Bronchial epithelial cell (primary cell): ENCODE measurements around the gene DMBX1. TPM values are rescaled to one million over a fixed set of nuclear protein-coding genes. Genes with fewer than 3 reads are reported as not detected.

Experiments used
- DNase-seq: peaks from one replicate; pipeline ENCODE4 v3.0.0-alpha.2; 2010; ENCODE audit warnings: low read depth
- FAIRE-seq: peaks from 2 replicates; lab custom pipeline; 2011; peaks lifted over from hg19 to GRCh38; lab: Jason Lieb, UNC
- H3K27me3 ChIP-seq: 2 replicates; pipeline ENCODE4 v1.5.1; 2011; ENCODE audit warnings: low read length; ENCODE audit not compliant: control insufficient read depth, insufficient read depth
- H3K36me3 ChIP-seq: 2 replicates; pipeline ENCODE4 v1.5.1; 2011; ENCODE audit warnings: low read length; ENCODE audit not compliant: control insufficient read depth, insufficient read depth
- H3K4me3 ChIP-seq: 2 replicates; pipeline ENCODE4 v1.5.1; 2011; ENCODE audit warnings: mild to moderate bottlenecking, low read depth, low read length, control low read depth
- CTCF ChIP-seq: IDR thresholded peaks from 2 replicates; pipeline ENCODE4 v1.5.1; 2011; ENCODE audit warnings: mild to moderate bottlenecking, moderate library complexity, low read length, control low read depth, inconsistent platforms; ENCODE audit not compliant: insufficient read depth, severe bottlenecking
- total RNA-seq: library from RNA; depleted of rRNA; stranded (reverse); fragments of >200 nt; gene quantifications from 2 replicates; pipeline ENCODE4 v1.2.1, GENCODE V29; 2014

Gene DMBX1
- total RNA-seq, 1 donor from 2014 or later = not detected

GRCh38 chr1:46457178-46457577 lies 32.5 kb upstream of the DMBX1 start:
- Histone ChIP-seq H3K27me3 (peaks cover 9% of the 10 kb centered on the region), H3K36me3 (no peaks in the 10 kb centered on the region), H3K4me3 (no peak overlapping the region)
- TF ChIP-seq CTCF = no peak
- DNase-seq = no peak
- FAIRE-seq = no peak

- no peak for DNase-seq
- FAIRE-seq = no peak
- Histone ChIP-seq H3K27me3 (peaks cover 9% of the 10 kb centered on the region), H3K36me3 (no peaks in the 10 kb centered on the region), H3K4me3 (no peak overlapping the region)
- no peak for TF ChIP-seq CTCF
Measured at GRCh38 chr1:46458190-46458589, 31.4 kb upstream of the DMBX1 start.

GRCh38 chr1:46458846-46459245 lies 30.8 kb upstream of the DMBX1 start:
- Histone ChIP-seq H3K4me3 (no peak overlapping the region), H3K27me3 (peaks cover 6% of the 10 kb centered on the region), H3K36me3 (no peaks in the 10 kb centered on the region)
- no peak for FAIRE-seq
- no peak for DNase-seq
- TF ChIP-seq CTCF = no peak

- Histone ChIP-seq H3K4me3 (no peak overlapping the region), H3K27me3 (peaks cover 5% of the 10 kb centered on the region), H3K36me3 (no peaks in the 10 kb centered on the region)
- no peak for FAIRE-seq
- no peak for DNase-seq
- no peak for TF ChIP-seq CTCF
Measured at GRCh38 chr1:46459315-46459714, 30.3 kb upstream of the DMBX1 start.

- no peak for TF ChIP-seq CTCF
- H3K36me3 ChIP-seq = no peaks in the 10 kb centered on the region
- no peak overlapping the region for H3K4me3 ChIP-seq
- no peak for DNase-seq
- FAIRE-seq = no peak
- peaks cover 5% of the 10 kb centered on the region for H3K27me3 ChIP-seq
Measured at GRCh38 chr1:46461017-46461808, 28.4 kb upstream of the DMBX1 start.
